GM23338 (cell line): Measurements from ENCODE around the gene FLOT2. TPM values are rescaled to one million over a fixed set of nuclear protein-coding genes. Genes with fewer than 3 reads are reported as not detected.

Experiments
- ATAC-seq: fragments of 200-7000 bp; cut with Tn5 transposase; 3 replicates; pipeline ENCODE4 v1.9.1; 2020
- DNase-seq: peaks from one replicate; pipeline ENCODE4 v3.0.0-alpha.2; 2015; ENCODE audit warnings: low spot score
- H2AFZ ChIP-seq: fragments of 200-600 bp; sonication (generic); 2 replicates; pipeline ENCODE4 v1.8.0; 2016; ENCODE audit warnings: antibody characterized with exemption, mild to moderate bottlenecking, moderate library complexity
- H3F3A ChIP-seq: fragments of 200-600 bp; sonication (generic); replicated peaks from 2 replicates; pipeline ENCODE4 v1.8.0; 2017; ENCODE audit warnings: antibody characterized with exemption, mixed run types, low read depth
- H3K27ac ChIP-seq: fragments of 200-600 bp; sonication (generic); 2 replicates; pipeline ENCODE4 v1.6.1; 2016; ENCODE audit warnings: low read depth
- H3K27me3 ChIP-seq: fragments of 200-600 bp; sonication (generic); 2 replicates; pipeline ENCODE4 v1.8.0; 2016; ENCODE audit warnings: mild to moderate bottlenecking, mixed run types, moderate library complexity; ENCODE audit not compliant: insufficient read depth
- H3K36me3 ChIP-seq: fragments of 200-600 bp; sonication (generic); 2 replicates; pipeline ENCODE4 v1.8.0; 2016; ENCODE audit warnings: mild to moderate bottlenecking; ENCODE audit not compliant: insufficient read depth
- H3K4me1 ChIP-seq: fragments of 200-600 bp; sonication (generic); 2 replicates; pipeline ENCODE4 v1.8.0; 2016; ENCODE audit warnings: mild to moderate bottlenecking, moderate library complexity; ENCODE audit not compliant: insufficient read depth
- H3K4me2 ChIP-seq: fragments of 200-600 bp; sonication (generic); 2 replicates; pipeline ENCODE4 v1.7.1; 2017; ENCODE audit warnings: mixed run types
- H3K4me3 ChIP-seq: fragments of 200-600 bp; sonication (generic); 2 replicates; pipeline ENCODE4 v1.6.1; 2016; ENCODE audit warnings: mixed run types
- H3K79me2 ChIP-seq: fragments of 200-600 bp; sonication (generic); replicated peaks from 2 replicates; pipeline ENCODE4 v1.8.0; 2017; ENCODE audit warnings: mild to moderate bottlenecking; ENCODE audit not compliant: insufficient read depth
- H3K9me2 ChIP-seq: fragments of 200-600 bp; sonication (generic); 2 replicates; pipeline ENCODE4 v1.8.0; 2017; ENCODE audit not compliant: insufficient read depth
- H4K20me1 ChIP-seq: fragments of 200-600 bp; sonication (generic); replicated peaks from 2 replicates; pipeline ENCODE4 v1.8.0; 2017; ENCODE audit warnings: mild to moderate bottlenecking; ENCODE audit not compliant: insufficient read depth
- H3K27ac Mint-ChIP-seq: 2 replicates; pipeline ENCODE4 v1.8.0; 2020; ENCODE audit warnings: inconsistent platforms, mild to moderate bottlenecking, moderate library complexity, mixed read lengths
- H3K27me3 Mint-ChIP-seq: 3 replicates; pipeline ENCODE4 v1.8.0; 2022; ENCODE audit warnings: low read depth, mild to moderate bottlenecking, moderate library complexity, mixed read lengths, inconsistent platforms; ENCODE audit not compliant: insufficient read depth, poor library complexity
- H3K36me3 Mint-ChIP-seq: 3 replicates; pipeline ENCODE4 v1.8.0; 2021; ENCODE audit warnings: low read depth, mild to moderate bottlenecking, inconsistent platforms, moderate library complexity, mixed read lengths
- H3K4me1 Mint-ChIP-seq: 3 replicates; pipeline ENCODE4 v1.8.0; 2020; ENCODE audit warnings: mild to moderate bottlenecking, inconsistent platforms, mixed read lengths
- H3K4me3 Mint-ChIP-seq: 3 replicates; pipeline ENCODE4 v1.8.0; 2021; ENCODE audit warnings: moderate library complexity, mild to moderate bottlenecking, inconsistent platforms, mixed read lengths
- H3K9me3 Mint-ChIP-seq: 3 replicates; pipeline ENCODE4 v1.8.0; 2020; ENCODE audit warnings: moderate library complexity, mild to moderate bottlenecking, inconsistent platforms, mixed read lengths
- CREB1 ChIP-seq: fragments of 250-450 bp; sonication (Bioruptor Pico); IDR thresholded peaks from 2 replicates; pipeline ENCODE4 v1.5.0; 2020; ENCODE audit warnings: low read depth, mild to moderate bottlenecking, moderate library complexity
- EZH2 ChIP-seq: fragments of 200-600 bp; sonication (generic); IDR thresholded peaks from one replicate; pipeline ENCODE4 v1.8.0; 2017; ENCODE audit warnings: antibody characterized with exemption, mild to moderate bottlenecking, low read depth; ENCODE audit not compliant: unreplicated experiment
- EZH2phosphoT487 ChIP-seq: fragments of 200-600 bp; sonication (generic); IDR thresholded peaks from one replicate; pipeline ENCODE4 v1.8.1; 2018; ENCODE audit warnings: antibody characterized with exemption; ENCODE audit not compliant: unreplicated experiment
- NANOG ChIP-seq: IDR thresholded peaks from 2 replicates; pipeline ENCODE4 v1.6.1; 2016; ENCODE audit warnings: antibody characterized with exemption, borderline replicate concordance
- POLR2AphosphoS5 ChIP-seq: IDR thresholded peaks from 2 replicates; pipeline ENCODE4 v1.6.1; 2016; ENCODE audit warnings: antibody characterized with exemption, low read depth
- STAT1 ChIP-seq: IDR thresholded peaks from one replicate; pipeline ENCODE4 v1.6.1; 2016; ENCODE audit warnings: antibody characterized with exemption; ENCODE audit not compliant: unreplicated experiment
- polyA plus RNA-seq: library from polyadenylated mRNA; unstranded; fragments of >200 nt; fragmentation: Nextera tagmentation; extraction: Ambion mirVana; gene quantifications from 2 replicates; pipeline ENCODE4 v1.2.1, GENCODE V29; 2016
- total RNA-seq: library from RNA; depleted of rRNA; stranded (reverse); fragments of >200 nt; shearing (Covaris generic); gene quantifications from 2 replicates; pipeline ENCODE4 v1.2.3, GENCODE V29; 2014
- TF ChIP-seq, protein P1 (sequence below): IDR thresholded peaks from one replicate; pipeline ENCODE4 v1.6.1; 2018; ENCODE audit warnings: antibody characterized with exemption; ENCODE audit not compliant: unreplicated experiment
- TF ChIP-seq, protein P2 (sequence below), 2 experiments: fragments of 200-600 bp in 1 of 2; sonication (generic) in 1 of 2; conservative IDR thresholded peaks; 2 replicates each; pipeline versions ENCODE4 v1.5.1 to v1.6.1; 2016 to 2017; ENCODE audit warnings: antibody characterized with exemption in 2 of 2, low read depth in 2 of 2, mild to moderate bottlenecking in 2 of 2, moderate library complexity in 1 of 2
- TF ChIP-seq, protein P3 (sequence below): IDR thresholded peaks from 2 replicates; pipeline ENCODE4 v1.6.1; 2016; ENCODE audit warnings: antibody characterized with exemption

The FLOT2 gene
- total and polyA plus RNA-seq, 2 experiments from 2014 or later = 49.8 to 66.1 TPM

DNA sequence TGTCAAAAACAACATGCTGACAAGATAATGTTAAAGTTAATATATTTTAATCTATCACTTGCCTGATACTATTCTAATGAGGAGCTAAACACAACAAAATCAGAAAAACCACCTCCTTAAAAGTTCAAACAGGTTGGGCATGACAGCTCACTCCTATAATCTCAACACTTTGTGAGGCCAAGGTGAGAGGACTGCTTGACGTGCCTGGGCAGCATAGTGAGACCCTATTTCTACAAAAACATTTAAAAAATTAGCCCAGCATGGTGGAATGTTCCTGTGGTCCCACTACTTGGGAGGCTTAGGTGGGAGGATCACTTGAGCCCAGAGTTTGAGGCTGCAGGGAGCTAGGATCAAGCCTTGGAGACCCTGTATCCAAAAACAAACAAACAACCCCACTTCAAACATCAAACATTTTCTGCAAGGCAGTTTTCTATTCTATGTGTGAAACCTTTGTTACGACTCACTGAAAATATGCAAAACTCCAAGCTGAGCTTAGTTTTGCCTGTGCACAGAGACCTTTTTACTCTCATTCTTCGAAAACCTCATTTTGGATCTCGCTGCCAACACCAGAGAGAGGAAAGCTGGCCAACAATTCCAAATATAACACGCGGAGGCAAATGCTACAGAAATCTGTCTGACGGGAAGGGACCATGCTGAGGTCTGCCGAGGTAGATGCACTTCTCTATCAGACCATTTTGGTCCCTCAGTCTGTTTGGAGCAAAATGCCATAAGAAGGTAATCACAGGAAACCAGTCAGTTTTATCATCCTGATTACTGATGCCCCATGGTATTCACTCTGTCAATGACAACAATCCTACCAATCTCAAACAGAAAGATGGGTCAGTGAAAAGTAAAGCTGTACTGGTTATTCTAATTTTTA, 47.6 kb upstream of the FLOT2 start:
- peaks cover 41% of the 10 kb centered on the region for H3K4me1 Mint-ChIP-seq
- no peak overlapping the region for H3K27ac Mint-ChIP-seq
- no peak overlapping the region for H3K4me3 Mint-ChIP-seq

More for the DNA sequence above, 47.6 kb upstream of the FLOT2 start:
- Histone ChIP-seq H3K4me2 (no peak overlapping the region), H3K36me3 (peaks cover 23% of the 10 kb centered on the region), H3K4me3 (no peak overlapping the region), H3K79me2 (peaks cover 100% of the 10 kb centered on the region), H3F3A (peaks cover 12% of the 10 kb centered on the region; the same call in 1 of the 2 replicates), H3K27me3 (no peaks in the 10 kb centered on the region), H3K9me2 (no peaks in the 10 kb centered on the region), H3K27ac (peak overlapping the region; percentile 81; the same call in 1 of the 2 replicates), H2AFZ (no peak overlapping the region), H3K4me1 (peaks cover 42% of the 10 kb centered on the region), H4K20me1 (peaks cover 79% of the 10 kb centered on the region)
- ATAC-seq (no peak), DNase-seq (no peak)
- peaks cover 61% of the 10 kb centered on the region for H3K36me3 Mint-ChIP-seq
- no peaks in the 10 kb centered on the region for H3K9me3 Mint-ChIP-seq
- TF ChIP-seq NANOG = no peak
- no peak for TF ChIP-seq EZH2phosphoT487
- TF ChIP-seq, protein P1, sequence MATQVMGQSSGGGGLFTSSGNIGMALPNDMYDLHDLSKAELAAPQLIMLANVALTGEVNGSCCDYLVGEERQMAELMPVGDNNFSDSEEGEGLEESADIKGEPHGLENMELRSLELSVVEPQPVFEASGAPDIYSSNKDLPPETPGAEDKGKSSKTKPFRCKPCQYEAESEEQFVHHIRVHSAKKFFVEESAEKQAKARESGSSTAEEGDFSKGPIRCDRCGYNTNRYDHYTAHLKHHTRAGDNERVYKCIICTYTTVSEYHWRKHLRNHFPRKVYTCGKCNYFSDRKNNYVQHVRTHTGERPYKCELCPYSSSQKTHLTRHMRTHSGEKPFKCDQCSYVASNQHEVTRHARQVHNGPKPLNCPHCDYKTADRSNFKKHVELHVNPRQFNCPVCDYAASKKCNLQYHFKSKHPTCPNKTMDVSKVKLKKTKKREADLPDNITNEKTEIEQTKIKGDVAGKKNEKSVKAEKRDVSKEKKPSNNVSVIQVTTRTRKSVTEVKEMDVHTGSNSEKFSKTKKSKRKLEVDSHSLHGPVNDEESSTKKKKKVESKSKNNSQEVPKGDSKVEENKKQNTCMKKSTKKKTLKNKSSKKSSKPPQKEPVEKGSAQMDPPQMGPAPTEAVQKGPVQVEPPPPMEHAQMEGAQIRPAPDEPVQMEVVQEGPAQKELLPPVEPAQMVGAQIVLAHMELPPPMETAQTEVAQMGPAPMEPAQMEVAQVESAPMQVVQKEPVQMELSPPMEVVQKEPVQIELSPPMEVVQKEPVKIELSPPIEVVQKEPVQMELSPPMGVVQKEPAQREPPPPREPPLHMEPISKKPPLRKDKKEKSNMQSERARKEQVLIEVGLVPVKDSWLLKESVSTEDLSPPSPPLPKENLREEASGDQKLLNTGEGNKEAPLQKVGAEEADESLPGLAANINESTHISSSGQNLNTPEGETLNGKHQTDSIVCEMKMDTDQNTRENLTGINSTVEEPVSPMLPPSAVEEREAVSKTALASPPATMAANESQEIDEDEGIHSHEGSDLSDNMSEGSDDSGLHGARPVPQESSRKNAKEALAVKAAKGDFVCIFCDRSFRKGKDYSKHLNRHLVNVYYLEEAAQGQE = no peak
- no peak for TF ChIP-seq EZH2
- TF ChIP-seq, protein P2, sequence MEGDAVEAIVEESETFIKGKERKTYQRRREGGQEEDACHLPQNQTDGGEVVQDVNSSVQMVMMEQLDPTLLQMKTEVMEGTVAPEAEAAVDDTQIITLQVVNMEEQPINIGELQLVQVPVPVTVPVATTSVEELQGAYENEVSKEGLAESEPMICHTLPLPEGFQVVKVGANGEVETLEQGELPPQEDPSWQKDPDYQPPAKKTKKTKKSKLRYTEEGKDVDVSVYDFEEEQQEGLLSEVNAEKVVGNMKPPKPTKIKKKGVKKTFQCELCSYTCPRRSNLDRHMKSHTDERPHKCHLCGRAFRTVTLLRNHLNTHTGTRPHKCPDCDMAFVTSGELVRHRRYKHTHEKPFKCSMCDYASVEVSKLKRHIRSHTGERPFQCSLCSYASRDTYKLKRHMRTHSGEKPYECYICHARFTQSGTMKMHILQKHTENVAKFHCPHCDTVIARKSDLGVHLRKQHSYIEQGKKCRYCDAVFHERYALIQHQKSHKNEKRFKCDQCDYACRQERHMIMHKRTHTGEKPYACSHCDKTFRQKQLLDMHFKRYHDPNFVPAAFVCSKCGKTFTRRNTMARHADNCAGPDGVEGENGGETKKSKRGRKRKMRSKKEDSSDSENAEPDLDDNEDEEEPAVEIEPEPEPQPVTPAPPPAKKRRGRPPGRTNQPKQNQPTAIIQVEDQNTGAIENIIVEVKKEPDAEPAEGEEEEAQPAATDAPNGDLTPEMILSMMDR (conservative IDR thresholded peaks at IDR 0.05; ENCODE audit: low read depth in 2 of 2) = no peak
- TF ChIP-seq, protein P3, sequence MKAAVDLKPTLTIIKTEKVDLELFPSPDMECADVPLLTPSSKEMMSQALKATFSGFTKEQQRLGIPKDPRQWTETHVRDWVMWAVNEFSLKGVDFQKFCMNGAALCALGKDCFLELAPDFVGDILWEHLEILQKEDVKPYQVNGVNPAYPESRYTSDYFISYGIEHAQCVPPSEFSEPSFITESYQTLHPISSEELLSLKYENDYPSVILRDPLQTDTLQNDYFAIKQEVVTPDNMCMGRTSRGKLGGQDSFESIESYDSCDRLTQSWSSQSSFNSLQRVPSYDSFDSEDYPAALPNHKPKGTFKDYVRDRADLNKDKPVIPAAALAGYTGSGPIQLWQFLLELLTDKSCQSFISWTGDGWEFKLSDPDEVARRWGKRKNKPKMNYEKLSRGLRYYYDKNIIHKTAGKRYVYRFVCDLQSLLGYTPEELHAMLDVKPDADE = no peak
- no peak for TF ChIP-seq CREB1 (CRISPR knock-in tag)
- no peak for TF ChIP-seq POLR2AphosphoS5
- TF ChIP-seq STAT1 = no peak
- H3K27me3 Mint-ChIP-seq = peaks cover 1% of the 10 kb centered on the region
